Gastrocnemius medialis (tissue), 4 donors: ENCODE results near the gene TTPAL.

Experiments used
- POLR2A ChIP-seq, 2 donors: fragments of 450-650 bp; IDR thresholded peaks; one replicate each; pipeline ENCODE4 v1.6.1; 2017; ENCODE audit warnings: antibody characterized with exemption in 2 of 2, mild to moderate bottlenecking in 2 of 2, moderate library complexity in 2 of 2
- TF ChIP-seq, protein P1 (sequence below), 5 experiments: fragments of 450-650 bp in 3 of 5; fragments of 200-600 bp in 2 of 5; sonication (generic) in 2 of 5; IDR thresholded peaks in 4 of 5; conservative IDR thresholded peaks in 1 of 5; 1 replicate in 4 of 5; 2 replicates in 1 of 5; pipeline ENCODE4 v1.5.1; 2016 to 2019; ENCODE audit warnings: antibody characterized with exemption in 5 of 5, mild to moderate bottlenecking in 3 of 5, moderate library complexity in 3 of 5

DNA sequence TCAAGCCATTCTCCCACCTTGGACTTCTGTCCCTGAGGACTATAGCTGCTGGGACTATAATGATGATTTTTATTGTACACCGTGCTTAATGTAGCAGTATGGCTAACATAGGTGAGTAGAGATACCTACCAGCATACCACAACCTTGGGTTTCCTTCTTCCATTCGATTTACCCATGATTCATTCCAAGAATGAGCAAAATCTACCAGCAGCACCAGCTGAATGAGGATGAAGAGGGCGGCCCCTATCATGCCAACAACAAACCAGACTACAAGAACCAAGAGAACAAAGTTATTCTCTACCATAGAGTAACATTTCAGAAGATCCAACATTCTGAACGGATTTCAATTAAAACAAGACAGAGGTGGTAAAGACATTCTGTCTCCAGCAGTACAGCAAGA lies 34.1 kb downstream of the TTPAL start:
- no peak for TF ChIP-seq POLR2A (IDR thresholded peaks at IDR 0.05)
- TF ChIP-seq, protein P1, sequence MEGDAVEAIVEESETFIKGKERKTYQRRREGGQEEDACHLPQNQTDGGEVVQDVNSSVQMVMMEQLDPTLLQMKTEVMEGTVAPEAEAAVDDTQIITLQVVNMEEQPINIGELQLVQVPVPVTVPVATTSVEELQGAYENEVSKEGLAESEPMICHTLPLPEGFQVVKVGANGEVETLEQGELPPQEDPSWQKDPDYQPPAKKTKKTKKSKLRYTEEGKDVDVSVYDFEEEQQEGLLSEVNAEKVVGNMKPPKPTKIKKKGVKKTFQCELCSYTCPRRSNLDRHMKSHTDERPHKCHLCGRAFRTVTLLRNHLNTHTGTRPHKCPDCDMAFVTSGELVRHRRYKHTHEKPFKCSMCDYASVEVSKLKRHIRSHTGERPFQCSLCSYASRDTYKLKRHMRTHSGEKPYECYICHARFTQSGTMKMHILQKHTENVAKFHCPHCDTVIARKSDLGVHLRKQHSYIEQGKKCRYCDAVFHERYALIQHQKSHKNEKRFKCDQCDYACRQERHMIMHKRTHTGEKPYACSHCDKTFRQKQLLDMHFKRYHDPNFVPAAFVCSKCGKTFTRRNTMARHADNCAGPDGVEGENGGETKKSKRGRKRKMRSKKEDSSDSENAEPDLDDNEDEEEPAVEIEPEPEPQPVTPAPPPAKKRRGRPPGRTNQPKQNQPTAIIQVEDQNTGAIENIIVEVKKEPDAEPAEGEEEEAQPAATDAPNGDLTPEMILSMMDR (IDR thresholded peaks at IDR 0.05 in 4 of 5, conservative IDR thresholded peaks at IDR 0.05 in 1 of 5) = no peak
